Measurements from ENCODE around the gene SLC15A3.
A peak's percentile ranks its signal among the peaks of the same experiment; 100 is the strongest.
"Not testable (repeated sequence)": the region's sequence is repeated elsewhere in the genome, so short reads cannot be mapped to it uniquely, and the experiment has no call there.

SLC15A3 gene

GRCh38 chr11:60912223-60912850, 39.6 kb downstream of the SLC15A3 start:
- no peak for DNase-seq (ENCODE audit: low spot score)
- Histone ChIP-seq H3K27ac (replicated peaks; ENCODE audit: low read length) (peak overlapping the region; percentile 99), H3K27me3 (ENCODE audit: control insufficient read depth in 3 of 3, insufficient read depth in 3 of 3, low read depth in 1 of 3, low read length in 3 of 3) (peaks cover 0 to 2% (median 0%) of the 10 kb centered on the region in 3 experiments), H3K4ac (ENCODE audit: low read length) (no peak overlapping the region), H2AFZ (ENCODE audit: low read length) (peak overlapping the region; percentile 97), H4K91ac (ENCODE audit: low read depth, low read length, poor library complexity) (peak overlapping the region; percentile 1), H3K4me2 (ENCODE audit: insufficient read depth, low read length, poor library complexity, severe bottlenecking) (no peak overlapping the region), H3K23ac (ENCODE audit: low read depth, low read length, poor library complexity) (no peak overlapping the region), H3K4me3 (ENCODE audit: low read length in 2 of 2) (peak overlapping the region in 1 of 2 donors; percentile 82), H3K9me3 (replicated peaks in 1 of 2; ENCODE audit: control insufficient read depth in 2 of 2, insufficient read depth in 1 of 2, low read depth in 1 of 2, low read length in 2 of 2) (no peaks in the 10 kb centered on the region), H2BK120ac (ENCODE audit: low read depth, low read length) (no peak overlapping the region), H4K8ac (ENCODE audit: low read depth, low read length) (peak overlapping the region; percentile 24), H2BK12ac (ENCODE audit: low read length) (peak overlapping the region; percentile 0), H3K79me1 (ENCODE audit: low read depth, low read length) (peaks cover 7% of the 10 kb centered on the region), H3K18ac (ENCODE audit: low read length) (peak overlapping the region; percentile 8), H3K9ac (ENCODE audit: low read depth, low read length, poor library complexity) (no peak overlapping the region), H2BK15ac (ENCODE audit: low read length) (no peak overlapping the region), H2AK5ac (ENCODE audit: low read depth, low read length) (peak overlapping the region; percentile 38), H3K14ac (ENCODE audit: low read length) (no peak overlapping the region), H3K4me1 (ENCODE audit: control insufficient read depth in 2 of 2, insufficient read depth in 1 of 2, low read depth in 1 of 2, low read length in 2 of 2) (peaks cover 21 to 22% of the 10 kb centered on the region in 2 donors), H2BK5ac (ENCODE audit: low read length) (no peak overlapping the region), H3K36me3 (replicated peaks in 1 of 2; ENCODE audit: control insufficient read depth in 2 of 2, insufficient read depth in 2 of 2, low read length in 2 of 2) (peaks cover 0 to 15% of the 10 kb centered on the region in 2 donors)
- whole genome bisulfite sequencing, 2 donors (ENCODE audit: extremely low coverage in 2 of 2, insufficient read length in 2 of 2, insufficient replicate concordance in 1 of 2), result 100% methylated on average over 1 of the region's 12 CpGs; no CpG with 5 or more reads in 1 of the 2 donors

- Histone ChIP-seq H3K4me1 (ENCODE audit: control insufficient read depth in 2 of 2, insufficient read depth in 1 of 2, low read depth in 1 of 2, low read length in 2 of 2) (peaks cover 17 to 25% of the 10 kb centered on the region in 2 donors), H3K79me1 (ENCODE audit: low read depth, low read length) (peaks cover 5% of the 10 kb centered on the region), H3K9ac (ENCODE audit: low read depth, low read length, poor library complexity) (no peak overlapping the region), H2BK15ac (ENCODE audit: low read length) (no peak overlapping the region), H3K18ac (ENCODE audit: low read length) (no peak overlapping the region), H3K4me2 (ENCODE audit: insufficient read depth, low read length, poor library complexity, severe bottlenecking) (no peak overlapping the region), H3K4me3 (ENCODE audit: low read length in 2 of 2) (no peak overlapping the region), H3K14ac (ENCODE audit: low read length) (no peak overlapping the region), H2AK5ac (ENCODE audit: low read depth, low read length) (no peak overlapping the region), H4K91ac (ENCODE audit: low read depth, low read length, poor library complexity) (no peak overlapping the region), H4K8ac (ENCODE audit: low read depth, low read length) (no peak overlapping the region), H2AFZ (ENCODE audit: low read length) (no peak overlapping the region), H2BK120ac (ENCODE audit: low read depth, low read length) (no peak overlapping the region), H2BK5ac (ENCODE audit: low read length) (no peak overlapping the region), H3K27me3 (ENCODE audit: control insufficient read depth in 3 of 3, insufficient read depth in 3 of 3, low read depth in 1 of 3, low read length in 3 of 3) (peaks cover 0 to 2% (median 0%) of the 10 kb centered on the region in 3 experiments), H3K36me3 (replicated peaks in 1 of 2; ENCODE audit: control insufficient read depth in 2 of 2, insufficient read depth in 2 of 2, low read length in 2 of 2) (peaks cover 0 to 1% of the 10 kb centered on the region in 2 donors), H2BK12ac (ENCODE audit: low read length) (no peak overlapping the region), H3K23ac (ENCODE audit: low read depth, low read length, poor library complexity) (no peak overlapping the region), H3K9me3 (replicated peaks in 1 of 2; ENCODE audit: control insufficient read depth in 2 of 2, insufficient read depth in 1 of 2, low read depth in 1 of 2, low read length in 2 of 2) (no peaks in the 10 kb centered on the region), H3K4ac (ENCODE audit: low read length) (no peak overlapping the region), H3K27ac (replicated peaks; ENCODE audit: low read length) (no peak overlapping the region)
- no CpG with 5 or more reads among the region's 5 CpGs for WGBS, 2 donors (ENCODE audit: extremely low coverage in 2 of 2, insufficient read length in 2 of 2, insufficient replicate concordance in 1 of 2)
- DNase-seq (ENCODE audit: low spot score), result no peak
These were observed 41.1 kb downstream of the SLC15A3 start for GRCh38 chr11:60910711-60911380.

- Histone ChIP-seq H3K4ac (ENCODE audit: low read length) (no peak overlapping the region), H3K14ac (ENCODE audit: low read length) (no peak overlapping the region), H2AK5ac (ENCODE audit: low read depth, low read length) (no peak overlapping the region), H2BK12ac (ENCODE audit: low read length) (no peak overlapping the region), H3K23ac (ENCODE audit: low read depth, low read length, poor library complexity) (no peak overlapping the region), H4K8ac (ENCODE audit: low read depth, low read length) (no peak overlapping the region), H3K4me3 (ENCODE audit: low read length in 2 of 2) (no peak overlapping the region), H3K9ac (ENCODE audit: low read depth, low read length, poor library complexity) (no peak overlapping the region), H3K36me3 (replicated peaks in 1 of 2; ENCODE audit: control insufficient read depth in 2 of 2, insufficient read depth in 2 of 2, low read length in 2 of 2) (peaks cover 0 to under 1% of the 10 kb centered on the region in 2 donors), H3K4me2 (ENCODE audit: insufficient read depth, low read length, poor library complexity, severe bottlenecking) (no peak overlapping the region), H3K9me3 (replicated peaks in 1 of 2; ENCODE audit: control insufficient read depth in 2 of 2, insufficient read depth in 1 of 2, low read depth in 1 of 2, low read length in 2 of 2) (no peaks in the 10 kb centered on the region), H2BK5ac (ENCODE audit: low read length) (no peak overlapping the region), H3K4me1 (ENCODE audit: control insufficient read depth in 2 of 2, insufficient read depth in 1 of 2, low read depth in 1 of 2, low read length in 2 of 2) (peaks cover 17 to 22% of the 10 kb centered on the region in 2 donors), H2BK15ac (ENCODE audit: low read length) (no peak overlapping the region), H3K27ac (replicated peaks; ENCODE audit: low read length) (no peak overlapping the region), H4K91ac (ENCODE audit: low read depth, low read length, poor library complexity) (no peak overlapping the region), H3K18ac (ENCODE audit: low read length) (no peak overlapping the region), H2AFZ (ENCODE audit: low read length) (no peak overlapping the region), H3K27me3 (ENCODE audit: control insufficient read depth in 3 of 3, insufficient read depth in 3 of 3, low read depth in 1 of 3, low read length in 3 of 3) (peaks cover 0 to 2% (median 0%) of the 10 kb centered on the region in 3 experiments), H2BK120ac (ENCODE audit: low read depth, low read length) (no peak overlapping the region), H3K79me1 (ENCODE audit: low read depth, low read length) (peaks cover 5% of the 10 kb centered on the region)
- no peak for DNase-seq (ENCODE audit: low spot score)
- no CpG with 5 or more reads among the region's 3 CpGs for WGBS, 2 donors (ENCODE audit: extremely low coverage in 2 of 2, insufficient read length in 2 of 2, insufficient replicate concordance in 1 of 2)
These were observed 41.7 kb downstream of the SLC15A3 start for GRCh38 chr11:60910281-60910687.

GRCh38 chr11:60909680-60910280, 42.2 kb downstream of the SLC15A3 start:
- no CpG with 5 or more reads among the region's 3 CpGs for WGBS, 2 donors (ENCODE audit: extremely low coverage in 2 of 2, insufficient read length in 2 of 2, insufficient replicate concordance in 1 of 2)
- not testable (repeated sequence) for H4K8ac ChIP-seq (ENCODE audit: low read depth, low read length); H2BK120ac ChIP-seq (ENCODE audit: low read depth, low read length); H3K14ac ChIP-seq (ENCODE audit: low read length); H3K27ac ChIP-seq (replicated peaks; ENCODE audit: low read length); H3K9ac ChIP-seq (ENCODE audit: low read depth, low read length, poor library complexity); H3K36me3 ChIP-seq (replicated peaks in 1 of 2; ENCODE audit: control insufficient read depth in 2 of 2, insufficient read depth in 2 of 2, low read length in 2 of 2); H3K9me3 ChIP-seq (replicated peaks in 1 of 2; ENCODE audit: control insufficient read depth in 2 of 2, insufficient read depth in 1 of 2, low read depth in 1 of 2, low read length in 2 of 2); H3K4me2 ChIP-seq (ENCODE audit: insufficient read depth, low read length, poor library complexity, severe bottlenecking); H2BK15ac ChIP-seq (ENCODE audit: low read length); H3K4ac ChIP-seq (ENCODE audit: low read length); H2AFZ ChIP-seq (ENCODE audit: low read length); H2BK5ac ChIP-seq (ENCODE audit: low read length); H3K18ac ChIP-seq (ENCODE audit: low read length); H3K27me3 ChIP-seq (ENCODE audit: control insufficient read depth in 3 of 3, insufficient read depth in 3 of 3, low read depth in 1 of 3, low read length in 3 of 3); H3K4me3 ChIP-seq (ENCODE audit: low read length in 2 of 2); H2AK5ac ChIP-seq (ENCODE audit: low read depth, low read length); H3K79me1 ChIP-seq (ENCODE audit: low read depth, low read length); H2BK12ac ChIP-seq (ENCODE audit: low read length); H4K91ac ChIP-seq (ENCODE audit: low read depth, low read length, poor library complexity); H3K23ac ChIP-seq (ENCODE audit: low read depth, low read length, poor library complexity); DNase-seq (ENCODE audit: low spot score)
- peaks cover 20 to 26% of the 10 kb centered on the region in 2 donors for H3K4me1 ChIP-seq (ENCODE audit: control insufficient read depth in 2 of 2, insufficient read depth in 1 of 2, low read depth in 1 of 2, low read length in 2 of 2)

Data from neuronal stem cell (in vitro differentiated cells).